ENCODE results near the gene GARRE1.

The GARRE1 gene

DNA sequence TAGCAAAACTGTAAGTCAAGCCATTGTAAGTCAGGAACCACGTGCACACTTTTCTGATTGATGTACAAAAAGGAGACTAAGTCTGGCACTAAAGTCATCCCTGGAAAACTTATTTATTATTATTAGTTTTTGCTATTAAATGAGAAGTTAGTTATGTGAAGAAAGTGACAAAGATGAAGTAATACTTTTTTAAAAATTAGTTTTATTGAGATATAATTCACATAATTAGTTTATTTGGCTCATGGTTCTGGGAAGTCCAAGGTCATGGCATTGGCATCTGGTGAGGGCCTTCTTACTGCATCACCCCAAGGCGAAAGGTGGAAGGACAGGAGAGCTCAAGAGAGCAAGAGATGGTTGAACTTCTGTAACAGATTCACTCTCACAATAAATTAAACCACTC, 36.9 kb downstream of the GARRE1 start:
- DNase-seq (ENCODE audit: low read depth, low spot score), result no peak
- TF ChIP-seq FOXP2 (optimal IDR thresholded peaks at IDR 0.05; ENCODE audit: control extremely low read depth, extremely low read length, insufficient read depth) (no peak), EZH2 (IDR thresholded peaks at IDR 0.05) (no peak), POLR2AphosphoS5 (IDR thresholded peaks at IDR 0.05; ENCODE audit: borderline replicate concordance, low read depth, low read length) (no peak)
- H3K9ac ChIP-seq (ENCODE audit: insufficient read length), result no peak overlapping the region
- H3K27ac ChIP-seq, result no peak overlapping the region
- no peaks in the 10 kb centered on the region for H3K9me3 ChIP-seq (ENCODE audit: low read depth, low read length)
- no peak overlapping the region for H3K4me3 ChIP-seq
- no peaks in the 10 kb centered on the region for H3K36me3 ChIP-seq (ENCODE audit: insufficient read depth, low read length)

- no peak overlapping the region for H3K27ac ChIP-seq
- no peak for DNase-seq (ENCODE audit: low read depth, low spot score)
- H3K36me3 ChIP-seq (ENCODE audit: insufficient read depth, low read length), result no peaks in the 10 kb centered on the region
- TF ChIP-seq POLR2AphosphoS5 (IDR thresholded peaks at IDR 0.05; ENCODE audit: borderline replicate concordance, low read depth, low read length) (no peak), EZH2 (IDR thresholded peaks at IDR 0.05) (no peak), FOXP2 (optimal IDR thresholded peaks at IDR 0.05; ENCODE audit: control extremely low read depth, extremely low read length, insufficient read depth) (no peak)
- no peak overlapping the region for H3K4me3 ChIP-seq
- no peak overlapping the region for H3K9ac ChIP-seq (ENCODE audit: insufficient read length)
- H3K9me3 ChIP-seq (ENCODE audit: low read depth, low read length), result no peaks in the 10 kb centered on the region
Observed at GRCh38 chr19:34295103-34295502, 40.7 kb downstream of the GARRE1 start.

- TF ChIP-seq POLR2AphosphoS5 (IDR thresholded peaks at IDR 0.05; ENCODE audit: borderline replicate concordance, low read depth, low read length) (no peak), FOXP2 (optimal IDR thresholded peaks at IDR 0.05; ENCODE audit: control extremely low read depth, extremely low read length, insufficient read depth) (no peak), EZH2 (IDR thresholded peaks at IDR 0.05) (no peak)
- Histone ChIP-seq H3K27ac (no peak overlapping the region), H3K9ac (ENCODE audit: insufficient read length) (no peak overlapping the region), H3K36me3 (ENCODE audit: insufficient read depth, low read length) (no peaks in the 10 kb centered on the region), H3K4me3 (no peak overlapping the region), H3K9me3 (ENCODE audit: low read depth, low read length) (no peaks in the 10 kb centered on the region)
- DNase-seq (ENCODE audit: low read depth, low spot score), result no peak
Observed at GRCh38 chr19:34298891-34299520, 44.7 kb downstream of the GARRE1 start.

DNA sequence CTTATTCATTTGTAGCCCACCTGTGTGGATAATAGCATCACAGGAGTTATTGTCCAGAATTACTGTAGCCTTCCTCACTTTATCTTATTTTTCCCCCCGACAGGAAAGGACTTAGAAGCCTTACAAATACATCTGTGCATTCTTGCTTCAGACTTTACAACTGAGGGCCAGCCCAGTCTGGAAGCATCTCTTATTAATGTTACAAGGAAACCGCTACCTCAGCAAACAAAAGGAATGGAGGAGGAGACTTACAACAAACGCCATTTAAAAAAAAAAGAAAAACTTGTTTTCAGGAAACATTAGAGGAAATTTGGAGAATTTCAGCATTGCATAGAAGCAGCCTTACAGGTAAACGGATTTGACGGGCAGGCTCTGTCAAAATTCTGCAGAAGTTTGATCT, 45.2 kb downstream of the GARRE1 start:
- no peak overlapping the region for H3K4me3 ChIP-seq
- no peaks in the 10 kb centered on the region for H3K9me3 ChIP-seq (ENCODE audit: low read depth, low read length)
- DNase-seq (ENCODE audit: low read depth, low spot score), result no peak
- H3K9ac ChIP-seq (ENCODE audit: insufficient read length), result no peak overlapping the region
- TF ChIP-seq POLR2AphosphoS5 (IDR thresholded peaks at IDR 0.05; ENCODE audit: borderline replicate concordance, low read depth, low read length), result no peak
- TF ChIP-seq FOXP2 (optimal IDR thresholded peaks at IDR 0.05; ENCODE audit: control extremely low read depth, extremely low read length, insufficient read depth), result no peak
- no peak for TF ChIP-seq EZH2 (IDR thresholded peaks at IDR 0.05)
- no peak overlapping the region for H3K27ac ChIP-seq
- H3K36me3 ChIP-seq (ENCODE audit: insufficient read depth, low read length), result no peaks in the 10 kb centered on the region

DNA sequence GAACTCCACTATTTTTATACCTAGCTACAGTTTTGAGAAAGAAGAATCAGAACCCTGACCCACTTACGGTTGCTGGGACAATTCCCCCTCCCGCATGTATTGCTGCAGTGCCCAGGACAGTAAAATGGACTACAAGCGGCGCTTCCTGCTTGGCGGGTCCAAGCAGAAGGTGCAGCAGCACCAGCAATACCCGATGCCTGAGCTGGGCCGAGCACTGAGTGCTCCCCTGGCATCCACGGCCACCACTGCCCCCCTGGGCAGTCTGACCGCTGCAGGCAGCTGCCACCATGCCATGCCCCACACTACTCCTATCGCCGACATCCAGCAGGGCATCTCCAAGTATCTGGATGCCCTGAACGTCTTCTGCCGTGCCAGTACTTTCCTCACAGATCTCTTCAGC, 46.0 kb downstream of the GARRE1 start:
- DNase-seq (ENCODE audit: low read depth, low spot score), result no peak
- H3K36me3 ChIP-seq (ENCODE audit: insufficient read depth, low read length), result no peaks in the 10 kb centered on the region
- no peak overlapping the region for H3K27ac ChIP-seq
- no peak overlapping the region for H3K4me3 ChIP-seq
- TF ChIP-seq EZH2 (IDR thresholded peaks at IDR 0.05) (no peak), FOXP2 (optimal IDR thresholded peaks at IDR 0.05; ENCODE audit: control extremely low read depth, extremely low read length, insufficient read depth) (no peak), POLR2AphosphoS5 (IDR thresholded peaks at IDR 0.05; ENCODE audit: borderline replicate concordance, low read depth, low read length) (no peak)
- no peaks in the 10 kb centered on the region for H3K9me3 ChIP-seq (ENCODE audit: low read depth, low read length)
- no peak overlapping the region for H3K9ac ChIP-seq (ENCODE audit: insufficient read length)

- no peak for DNase-seq (ENCODE audit: low read depth, low spot score)
- no peak overlapping the region for H3K27ac ChIP-seq
- H3K36me3 ChIP-seq (ENCODE audit: insufficient read depth, low read length), result no peaks in the 10 kb centered on the region
- no peak overlapping the region for H3K9ac ChIP-seq (ENCODE audit: insufficient read length)
- no peaks in the 10 kb centered on the region for H3K9me3 ChIP-seq (ENCODE audit: low read depth, low read length)
- H3K4me3 ChIP-seq, result no peak overlapping the region
- no peak for TF ChIP-seq POLR2AphosphoS5 (IDR thresholded peaks at IDR 0.05; ENCODE audit: borderline replicate concordance, low read depth, low read length)
Observed at GRCh38 chr19:34300962-34301361, 46.6 kb downstream of the GARRE1 start.
